ENCODE data around the gene MSH3.

MSH3 gene

GRCh38 chr5:80654391-80655230 is at the start of gene MSH3, which contains the start of gene DHFR:
MSH3 (plus strand) TSS chr5:80654652; CDS start chr5:80654728, 76 bp downstream.
DHFR (minus strand) TSS chr5:80654983; CDS start chr5:80654489, 494 bp downstream.
- DNase-seq = peak; percentile 89

GRCh38 chr5:80607343-80607742 is 47.1 kb upstream of the MSH3 start:
- no peak for DNase-seq

- DNase-seq = no peak
Measured at GRCh38 chr5:80607832-80608231, 46.6 kb upstream of the MSH3 start.

DNA sequence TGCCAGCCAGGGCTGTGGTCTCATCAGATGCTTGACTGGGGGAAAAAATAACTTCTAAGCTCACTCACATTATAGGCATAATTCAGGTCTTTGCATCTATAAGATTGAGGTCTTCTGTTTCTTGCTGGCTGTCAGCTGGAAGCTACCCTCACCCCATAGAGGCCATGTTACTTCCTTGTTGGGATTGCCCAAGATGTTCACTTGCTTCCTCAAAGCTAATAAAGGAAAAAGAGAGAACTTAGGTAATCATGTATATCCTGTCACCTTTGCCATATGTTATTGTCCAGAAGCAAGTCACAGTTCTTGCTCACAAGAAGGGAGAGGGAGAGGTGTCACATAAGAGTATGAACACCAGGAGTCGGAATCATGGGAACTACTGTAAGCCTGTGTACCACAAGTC is 45.7 kb upstream of the MSH3 start:
- no peak for DNase-seq

GRCh38 chr5:80609692-80610091 is 44.8 kb upstream of the MSH3 start:
- no peak for DNase-seq

- DNase-seq = no peak
Measured at GRCh38 chr5:80615266-80615914, 39.1 kb upstream of the MSH3 start.

DNA sequence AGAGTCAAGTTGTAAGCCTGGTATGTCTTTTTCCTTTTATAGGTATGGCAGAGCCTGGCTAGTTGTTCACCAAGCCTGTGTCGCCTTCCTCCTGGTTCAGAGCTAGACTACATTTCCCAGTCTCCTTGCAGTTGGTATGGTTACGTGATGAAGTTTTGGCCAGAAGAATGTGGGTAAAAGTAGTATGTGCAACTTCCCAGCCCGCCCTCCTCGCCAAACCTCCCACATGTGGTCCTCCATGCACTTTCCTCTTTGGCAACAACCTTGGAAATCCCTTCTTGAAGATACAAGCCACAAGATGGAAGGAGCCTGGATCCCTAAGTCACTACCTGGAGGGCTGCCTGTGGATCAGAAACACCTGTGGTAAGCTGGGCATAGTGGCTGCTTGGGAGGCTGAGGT is 36.0 kb upstream of the MSH3 start:
- DNase-seq = no peak

DNA sequence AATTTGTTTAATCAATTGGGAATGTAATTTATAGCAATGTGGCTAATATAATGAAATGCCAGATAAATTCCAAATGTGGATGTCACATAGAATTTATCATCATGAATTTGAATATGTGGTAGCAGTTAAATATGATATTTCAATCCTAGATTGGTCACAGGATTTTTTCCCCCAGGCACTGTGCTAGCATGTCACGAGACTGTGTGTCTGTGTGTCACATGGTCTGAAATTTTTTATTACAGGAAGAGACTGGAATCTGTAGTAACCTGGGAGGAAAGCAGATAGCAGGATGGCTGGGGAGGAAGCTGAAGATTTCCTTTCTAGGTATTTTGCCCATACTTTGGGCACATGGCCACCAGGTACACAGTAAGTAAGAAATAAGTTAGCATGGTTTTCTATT is 35.4 kb upstream of the MSH3 start:
- no peak for DNase-seq

- no peak for DNase-seq
Measured at GRCh38 chr5:80620211-80620610, 34.2 kb upstream of the MSH3 start.

GRCh38 chr5:80622756-80623155 is 31.7 kb upstream of the MSH3 start:
- DNase-seq = no peak

- no peak for DNase-seq
Measured at GRCh38 chr5:80623999-80624398, 30.5 kb upstream of the MSH3 start.

- DNase-seq = no peak
Measured at GRCh38 chr5:80625230-80625629, 29.2 kb upstream of the MSH3 start.

GRCh38 chr5:80629281-80629680 is 25.2 kb upstream of the MSH3 start:
- no peak for DNase-seq

GRCh38 chr5:80631278-80632259 is 22.9 kb upstream of the MSH3 start:
- DNase-seq = no peak

GRCh38 chr5:80632700-80633099 is 21.8 kb upstream of the MSH3 start:
- no peak for DNase-seq

GRCh38 chr5:80634193-80634592 is 20.3 kb upstream of the MSH3 start:
- no peak for DNase-seq

DNA sequence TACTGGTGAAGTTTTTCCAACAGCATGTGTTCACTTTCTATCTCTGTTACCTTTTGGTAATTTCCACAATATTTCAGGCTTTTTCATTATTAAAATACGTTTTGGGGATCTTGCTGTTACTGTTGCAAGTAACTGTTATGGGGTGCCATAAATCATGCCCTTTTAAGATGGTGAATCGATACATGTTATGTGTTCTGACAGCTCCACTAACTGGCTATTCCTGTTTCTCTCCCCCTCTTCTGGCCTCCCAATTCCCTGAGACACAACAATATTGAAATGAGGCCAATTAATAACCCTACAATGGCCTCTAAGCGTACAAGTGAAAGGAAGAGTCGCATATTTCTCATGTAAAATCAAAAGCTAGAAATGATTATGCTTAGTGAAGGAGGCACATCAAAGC is 13.1 kb upstream of the MSH3 start:
- no peak for DNase-seq

GRCh38 chr5:80644900-80645299 is 9.6 kb upstream of the MSH3 start:
- no peak for DNase-seq

GRCh38 chr5:80646926-80647325 is 7.5 kb upstream of the MSH3 start:
- no peak for DNase-seq

GRCh38 chr5:80653502-80653901 is 950 bp upstream of the MSH3 start:
- no peak for DNase-seq

- DNase-seq = no peak
Measured at GRCh38 chr5:80654054-80654390, 430 bp upstream of the MSH3 start.

DNA sequence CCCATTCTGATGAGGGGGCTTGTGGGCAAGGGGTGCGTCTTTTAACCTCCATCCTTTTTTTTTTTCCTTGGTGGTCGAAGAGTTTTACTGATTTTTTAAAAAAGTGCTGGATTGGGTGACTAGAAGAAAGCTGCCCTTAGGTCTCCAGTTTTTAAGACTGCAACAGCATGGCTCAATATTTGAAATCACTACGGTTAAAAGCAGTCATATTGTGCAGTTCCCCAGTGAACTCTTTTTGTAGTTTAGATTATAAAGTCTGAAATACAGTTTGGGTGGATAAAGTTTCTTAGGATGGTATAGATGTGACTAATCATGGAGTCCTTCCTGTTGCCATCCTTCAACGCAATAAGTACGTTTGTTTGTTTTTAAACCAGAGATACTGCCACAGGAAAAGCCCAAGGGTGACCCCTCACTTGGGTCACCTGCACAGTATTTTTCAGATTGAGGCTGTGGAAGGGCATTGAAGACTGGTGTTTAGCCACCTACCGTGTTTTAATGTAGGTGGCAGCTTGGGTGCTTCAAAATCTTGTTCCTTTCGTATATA is 851 bp downstream of the MSH3 start:
- DNase-seq = no peak

- no peak for DNase-seq
Measured at GRCh38 chr5:80656425-80656824, 2.0 kb downstream of the MSH3 start.
